Kidney capillary endothelial cell (primary cell): ENCODE data around the gene TWSG1.
"Not testable (repeated sequence)": the region's sequence is repeated elsewhere in the genome, so short reads cannot be mapped to it uniquely, and the experiment has no call there.

ENCODE experiments used
- DNase-seq: peaks from one replicate; pipeline ENCODE4 v3.0.0-alpha.2; 2018; ENCODE audit warnings: low spot score

The TWSG1 gene

GRCh38 chr18:9392726-9393125, 58.2 kb downstream of the TWSG1 start:
- no peak for DNase-seq

GRCh38 chr18:9394046-9394445, 59.5 kb downstream of the TWSG1 start:
- DNase-seq, result no peak

GRCh38 chr18:9400197-9400596, 65.6 kb downstream of the TWSG1 start:
- DNase-seq, result no peak

- peak; percentile 32 for DNase-seq
Observed at GRCh38 chr18:9401176-9401575, 66.6 kb downstream of the TWSG1 start.

GRCh38 chr18:9402358-9403007, 67.9 kb downstream of the TWSG1 start:
- not testable (repeated sequence) for DNase-seq

- DNase-seq, result no peak
Observed at GRCh38 chr18:9403795-9404564, 69.4 kb downstream of the TWSG1 start.

GRCh38 chr18:9404565-9405060, 70.0 kb downstream of the TWSG1 start:
- peak; percentile 82 for DNase-seq

- DNase-seq, result no peak
Observed at GRCh38 chr18:9405130-9405529, 70.6 kb downstream of the TWSG1 start.

GRCh38 chr18:9405977-9406376, 71.4 kb downstream of the TWSG1 start:
- no peak for DNase-seq

GRCh38 chr18:9410515-9410914, 75.9 kb downstream of the TWSG1 start:
- DNase-seq, result no peak

- DNase-seq, result no peak
Observed at GRCh38 chr18:9413576-9413975, 79.0 kb downstream of the TWSG1 start.

- DNase-seq, result no peak
Observed at GRCh38 chr18:9416563-9417072, 82.0 kb downstream of the TWSG1 start.

GRCh38 chr18:9417073-9417851, 82.7 kb downstream of the TWSG1 start:
- DNase-seq, result no peak

- no peak for DNase-seq
Observed at GRCh38 chr18:9418047-9418690, 83.6 kb downstream of the TWSG1 start.

GRCh38 chr18:9419956-9420631, 85.5 kb downstream of the TWSG1 start:
- no peak for DNase-seq

- DNase-seq, result no peak
Observed at GRCh38 chr18:9421096-9421900, 86.7 kb downstream of the TWSG1 start.

GRCh38 chr18:9421901-9422327, 87.3 kb downstream of the TWSG1 start:
- DNase-seq, result no peak

- no peak for DNase-seq
Observed at GRCh38 chr18:9422816-9423519, 88.4 kb downstream of the TWSG1 start.

- not testable (repeated sequence) for DNase-seq
Observed at GRCh38 chr18:9423648-9424047, 89.1 kb downstream of the TWSG1 start.

GRCh38 chr18:9424235-9424634, 89.7 kb downstream of the TWSG1 start:
- not testable (repeated sequence) for DNase-seq
